Neural progenitor cell (in vitro differentiated cells): ENCODE results near the gene PRMT1. TPM values are rescaled to one million over a fixed set of nuclear protein-coding genes. Genes with fewer than 3 reads are reported as not detected.

Experiments used
- DNase-seq: peaks from one replicate; pipeline ENCODE4 v3.0.0-alpha.2; 2016; ENCODE audit warnings: low spot score
- H2AFZ ChIP-seq: fragments of 200-600 bp; sonication (generic); replicated peaks from 2 replicates; pipeline ENCODE4 v1.6.1; 2016; ENCODE audit warnings: antibody characterized with exemption
- H3F3A ChIP-seq: fragments of 200-600 bp; sonication (generic); 2 replicates; pipeline ENCODE4 v1.6.1; 2016; ENCODE audit warnings: antibody characterized with exemption, low read depth
- H3K27ac ChIP-seq: fragments of 200-600 bp; sonication (generic); 2 replicates; pipeline ENCODE4 v1.5.1; 2016; ENCODE audit warnings: mild to moderate bottlenecking
- H3K27me3 ChIP-seq: fragments of 200-600 bp; sonication (generic); 2 replicates; pipeline ENCODE4 v1.6.1; 2016; ENCODE audit warnings: mild to moderate bottlenecking, moderate library complexity
- H3K36me3 ChIP-seq: fragments of 200-600 bp; sonication (generic); 2 replicates; pipeline ENCODE4 v1.5.1; 2016
- H3K4me1 ChIP-seq: fragments of 200-600 bp; sonication (generic); 2 replicates; pipeline ENCODE4 v1.6.1; 2016; ENCODE audit warnings: mixed run types
- H3K4me2 ChIP-seq: fragments of 200-600 bp; sonication (generic); 2 replicates; pipeline ENCODE4 v1.6.1; 2016
- H3K4me3 ChIP-seq: fragments of 200-600 bp; sonication (generic); 2 replicates; pipeline ENCODE4 v1.5.1; 2016
- H3K79me2 ChIP-seq: fragments of 200-600 bp; sonication (generic); 2 replicates; pipeline ENCODE4 v1.6.1; 2016; ENCODE audit warnings: low read depth
- H3K9ac ChIP-seq: fragments of 200-600 bp; sonication (generic); 2 replicates; pipeline ENCODE4 v1.6.1; 2016
- H3K9me3 ChIP-seq: fragments of 200-600 bp; sonication (generic); 2 replicates; pipeline ENCODE4 v1.5.1; 2016; ENCODE audit warnings: low read depth
- H4K20me1 ChIP-seq: fragments of 200-600 bp; sonication (generic); 2 replicates; pipeline ENCODE4 v1.6.1; 2016; ENCODE audit warnings: low read depth
- H3K27ac Mint-ChIP-seq: 3 replicates; pipeline ENCODE4 v1.8.0; 2021; ENCODE audit warnings: mixed read lengths
- H3K27me3 Mint-ChIP-seq: 2 replicates; pipeline ENCODE4 v1.8.0; 2022; ENCODE audit warnings: low read depth, mild to moderate bottlenecking, inconsistent platforms, moderate library complexity, mixed read lengths; ENCODE audit not compliant: insufficient read depth
- H3K36me3 Mint-ChIP-seq: 3 replicates; pipeline ENCODE4 v1.8.0; 2021; ENCODE audit warnings: mixed read lengths
- H3K4me1 Mint-ChIP-seq: 3 replicates; pipeline ENCODE4 v1.8.0; 2021; ENCODE audit warnings: mixed read lengths
- H3K4me3 Mint-ChIP-seq: 3 replicates; pipeline ENCODE4 v1.8.0; 2021; ENCODE audit warnings: mild to moderate bottlenecking, moderate library complexity, mixed read lengths
- H3K9me3 Mint-ChIP-seq: 3 replicates; pipeline ENCODE4 v1.8.0; 2020; ENCODE audit warnings: mixed read lengths
- CTCF ChIP-seq: fragments of 200-600 bp; sonication (generic); IDR thresholded peaks from 2 replicates; pipeline ENCODE4 v1.5.1; 2017; ENCODE audit warnings: antibody characterized with exemption, mild to moderate bottlenecking
- EZH2 ChIP-seq: fragments of 200-600 bp; sonication (generic); IDR thresholded peaks from 2 replicates; pipeline ENCODE4 v1.6.1; 2017; ENCODE audit warnings: antibody characterized with exemption, mild to moderate bottlenecking, moderate library complexity
- EZH2phosphoT487 ChIP-seq: fragments of 200-600 bp; sonication (generic); IDR thresholded peaks from 2 replicates; pipeline ENCODE4 v1.6.1; 2017; ENCODE audit warnings: antibody characterized with exemption
- total RNA-seq: library from RNA; depleted of rRNA; stranded (reverse); fragments of >200 nt; gene quantifications from 2 replicates; pipeline ENCODE4 v1.2.3, GENCODE V29; 2015; ENCODE audit warnings: low replicate concordance

Gene PRMT1
- total RNA-seq, 1 donor from 2014 or later, result 480 TPM

GRCh38 chr19:49696865-49697264, 19.8 kb downstream of the PRMT1 start:
- H3K36me3 ChIP-seq, result peaks cover 3% of the 10 kb centered on the region
- H4K20me1 ChIP-seq, result no peaks in the 10 kb centered on the region
- H3K27ac Mint-ChIP-seq, result no peak overlapping the region
- no peak overlapping the region for H3K4me2 ChIP-seq
- no peak overlapping the region for H3K9ac ChIP-seq
- peaks cover 7% of the 10 kb centered on the region for H3K4me1 Mint-ChIP-seq
- no peaks in the 10 kb centered on the region for H3K9me3 ChIP-seq
- peaks cover 15% of the 10 kb centered on the region for H3K36me3 Mint-ChIP-seq
- peaks cover 24% of the 10 kb centered on the region for H3K79me2 ChIP-seq
- peaks cover 8% of the 10 kb centered on the region for H3F3A ChIP-seq
- H3K4me3 Mint-ChIP-seq, result no peak overlapping the region
- H3K27me3 Mint-ChIP-seq, result peaks cover 7% of the 10 kb centered on the region
- no peaks in the 10 kb centered on the region for H3K4me1 ChIP-seq
- no peak overlapping the region for H3K4me3 ChIP-seq
- TF ChIP-seq EZH2 (no peak), CTCF (no peak), EZH2phosphoT487 (no peak)
- no peak overlapping the region for H3K27ac ChIP-seq
- no peak overlapping the region for H2AFZ ChIP-seq
- no peak for DNase-seq
- no peaks in the 10 kb centered on the region for H3K27me3 ChIP-seq
- H3K9me3 Mint-ChIP-seq, result no peaks in the 10 kb centered on the region

- no peak for TF ChIP-seq EZH2phosphoT487
- TF ChIP-seq EZH2, result no peak
- TF ChIP-seq CTCF, result no peak
- no peak for DNase-seq
- Mint-ChIP-seq H3K27me3 (peaks cover 5% of the 10 kb centered on the region), H3K27ac (no peak overlapping the region), H3K4me1 (no peaks in the 10 kb centered on the region), H3K9me3 (no peaks in the 10 kb centered on the region), H3K4me3 (no peak overlapping the region), H3K36me3 (peaks cover 12% of the 10 kb centered on the region)
- no peak overlapping the region for H2AFZ ChIP-seq
- no peak overlapping the region for H3K27ac ChIP-seq
- no peaks in the 10 kb centered on the region for H4K20me1 ChIP-seq
- no peak overlapping the region for H3K4me2 ChIP-seq
- no peaks in the 10 kb centered on the region for H3K4me1 ChIP-seq
- H3K4me3 ChIP-seq, result no peak overlapping the region
- no peak overlapping the region for H3K9ac ChIP-seq
- no peaks in the 10 kb centered on the region for H3K27me3 ChIP-seq
- H3K36me3 ChIP-seq, result no peaks in the 10 kb centered on the region
- no peaks in the 10 kb centered on the region for H3K79me2 ChIP-seq
- H3F3A ChIP-seq, result peaks cover 13% of the 10 kb centered on the region
- H3K9me3 ChIP-seq, result no peaks in the 10 kb centered on the region
Observed at GRCh38 chr19:49699364-49699763, 22.3 kb downstream of the PRMT1 start.

- Histone ChIP-seq H2AFZ (no peak overlapping the region), H3K79me2 (no peaks in the 10 kb centered on the region), H3F3A (peaks cover 13% of the 10 kb centered on the region), H3K27me3 (no peaks in the 10 kb centered on the region), H3K9me3 (no peaks in the 10 kb centered on the region), H3K36me3 (no peaks in the 10 kb centered on the region), H3K9ac (no peak overlapping the region), H3K4me3 (no peak overlapping the region), H3K4me2 (no peak overlapping the region), H3K27ac (no peak overlapping the region), H4K20me1 (no peaks in the 10 kb centered on the region), H3K4me1 (no peaks in the 10 kb centered on the region)
- no peak overlapping the region for H3K27ac Mint-ChIP-seq
- no peaks in the 10 kb centered on the region for H3K9me3 Mint-ChIP-seq
- H3K27me3 Mint-ChIP-seq, result peaks cover 5% of the 10 kb centered on the region
- no peaks in the 10 kb centered on the region for H3K4me1 Mint-ChIP-seq
- no peak overlapping the region for H3K4me3 Mint-ChIP-seq
- no peak for DNase-seq
- TF ChIP-seq EZH2 (no peak), EZH2phosphoT487 (no peak)
- peaks cover 15% of the 10 kb centered on the region for H3K36me3 Mint-ChIP-seq
Observed at GRCh38 chr19:49700563-49700962, 23.5 kb downstream of the PRMT1 start.

GRCh38 chr19:49701271-49701786, 24.3 kb downstream of the PRMT1 start:
- no peak for TF ChIP-seq EZH2phosphoT487
- no peak overlapping the region for H3K27ac Mint-ChIP-seq

More at GRCh38 chr19:49701271-49701786, 24.3 kb downstream of the PRMT1 start:
- Histone ChIP-seq H3F3A (peaks cover 13% of the 10 kb centered on the region), H3K4me1 (no peaks in the 10 kb centered on the region), H3K4me3 (no peak overlapping the region), H3K4me2 (no peak overlapping the region), H3K9me3 (no peaks in the 10 kb centered on the region), H3K9ac (no peak overlapping the region), H4K20me1 (no peaks in the 10 kb centered on the region), H3K27me3 (no peaks in the 10 kb centered on the region), H3K27ac (no peak overlapping the region), H3K79me2 (no peaks in the 10 kb centered on the region), H2AFZ (no peak overlapping the region), H3K36me3 (no peaks in the 10 kb centered on the region)
- no peak overlapping the region for H3K4me3 Mint-ChIP-seq
- peaks cover 18% of the 10 kb centered on the region for H3K36me3 Mint-ChIP-seq
- peaks cover 7% of the 10 kb centered on the region for H3K27me3 Mint-ChIP-seq
- DNase-seq, result no peak
- H3K4me1 Mint-ChIP-seq, result no peaks in the 10 kb centered on the region
- no peaks in the 10 kb centered on the region for H3K9me3 Mint-ChIP-seq
